ENCODE results near the gene FAM227B. TPM values are rescaled to one million over a fixed set of nuclear protein-coding genes. Genes with fewer than 3 reads are reported as not detected.
A peak's percentile ranks its signal among the peaks of the same experiment; 100 is the strongest.
"Not testable (repeated sequence)": the region's sequence is repeated elsewhere in the genome, so short reads cannot be mapped to it uniquely, and the experiment has no call there.

FAM227B gene
- total RNA-seq, 1 donor from 2014 or later: 19.4 TPM

GRCh38 chr15:49621887-49622286, 1.3 kb upstream of the FAM227B start:
- no peak for ATAC-seq (ENCODE audit: poor library complexity)
- intact Hi-C loops (cut with DNase I): loop anchor here (10.0 kb wide), 2 partner anchors 383 to 467 kb away; partner anchors contain the start of gene COPS2
- DNase-seq: no peak

DNA sequence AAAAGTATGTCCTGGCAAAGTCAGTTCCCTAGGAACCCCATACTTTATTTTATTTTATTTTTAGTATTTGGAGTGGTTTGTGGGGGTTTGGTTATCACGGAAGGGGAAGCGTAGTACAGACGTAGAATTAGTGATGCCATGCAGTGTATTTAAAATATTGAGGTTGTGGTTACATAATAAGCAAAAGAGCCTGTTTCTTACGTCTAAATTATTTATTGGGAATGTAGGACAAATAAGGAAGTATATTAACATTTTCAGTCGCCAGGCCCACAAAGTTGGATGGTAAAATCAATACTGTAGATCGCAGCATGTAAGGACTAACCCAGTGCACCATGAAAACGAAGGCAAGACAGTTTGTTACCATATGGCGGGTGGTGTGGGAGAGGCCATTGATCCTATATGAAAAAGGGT, 788 bp upstream of the FAM227B start:
- ATAC-seq (ENCODE audit: poor library complexity): no peak
- intact Hi-C loops (cut with DNase I): loop anchor here (10.0 kb wide), 2 partner anchors 383 to 467 kb away; partner anchors contain the start of gene COPS2
- DNase-seq: no peak

DNA sequence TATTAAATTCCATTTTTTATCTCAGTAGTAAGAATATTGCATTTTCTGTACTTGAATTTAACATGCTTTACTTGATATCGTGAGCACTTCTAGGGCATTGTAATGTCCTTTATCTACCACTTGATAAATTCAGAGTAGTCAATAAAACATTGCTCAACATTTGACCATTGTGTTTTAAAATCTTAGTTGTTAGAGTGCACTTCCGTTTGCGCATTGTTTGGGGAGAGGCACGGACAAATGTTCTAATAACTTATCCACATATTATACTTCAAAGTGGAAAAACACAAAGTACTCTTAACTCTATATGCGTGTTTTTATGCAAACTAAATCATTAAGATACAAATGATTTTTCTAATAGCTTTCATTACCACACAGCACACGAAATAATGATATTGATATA, 419 bp downstream of the FAM227B start:
- DNase-seq (no peak), ATAC-seq (ENCODE audit: poor library complexity) (peak; percentile 28)
- intact Hi-C loops (cut with DNase I): loop anchor here (10.0 kb wide), 2 partner anchors 385 to 465 kb away; partner anchors contain the start of gene COPS2

GRCh38 chr15:49619226-49619625, 1.4 kb downstream of the FAM227B start:
- ATAC-seq (ENCODE audit: poor library complexity) (no peak), DNase-seq (no peak)
- intact Hi-C loops (cut with DNase I): no loop called here

DNA sequence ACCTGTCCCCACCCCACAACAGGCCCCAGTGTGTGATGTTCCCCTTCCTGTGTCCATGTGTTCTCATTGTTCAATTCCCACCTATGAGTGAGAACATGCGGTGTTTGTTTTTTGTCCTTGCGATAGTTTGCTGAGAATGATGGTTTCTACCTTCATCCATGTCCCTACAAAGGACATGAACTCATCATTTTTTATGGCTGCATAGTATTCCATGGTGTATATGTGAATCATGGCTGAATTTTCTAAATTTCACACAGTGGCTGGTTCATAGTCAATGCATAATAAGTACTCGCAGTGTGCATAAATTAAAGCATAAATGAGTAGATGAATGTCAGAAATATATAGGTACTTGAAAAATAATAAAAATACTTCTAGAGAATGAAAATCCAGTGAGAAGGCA, 8.4 kb downstream of the FAM227B start:
- intact Hi-C loops (cut with DNase I); DNase-seq; ATAC-seq (ENCODE audit: poor library complexity): not testable (repeated sequence)

GRCh38 chr15:49610157-49610918, 10.3 kb downstream of the FAM227B start:
- ATAC-seq (ENCODE audit: poor library complexity): no peak
- intact Hi-C loops (cut with DNase I): no loop called here
- DNase-seq: no peak

DNA sequence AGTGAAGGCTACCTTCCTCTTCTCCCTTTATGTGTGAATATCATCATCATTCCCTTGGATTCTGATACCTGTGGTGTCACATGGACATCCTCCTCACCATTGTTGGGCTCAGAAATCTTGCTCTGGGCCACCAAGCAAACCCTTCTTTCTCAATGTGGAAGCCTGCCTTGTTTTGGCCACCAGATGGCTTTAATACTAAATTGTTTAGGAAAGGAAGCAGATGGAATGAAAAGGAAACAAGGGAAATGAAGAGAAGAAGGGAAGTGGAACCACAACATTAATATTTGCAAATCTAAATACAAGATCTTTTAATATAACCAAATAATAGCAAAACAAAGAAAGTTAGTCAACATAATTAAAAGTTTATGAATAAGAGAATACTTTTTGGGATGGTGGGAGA, 14.0 kb downstream of the FAM227B start:
- ATAC-seq (ENCODE audit: poor library complexity) (no peak), DNase-seq (no peak)
- intact Hi-C loops (cut with DNase I): no loop called here

GRCh38 chr15:49605588-49605987, 15.0 kb downstream of the FAM227B start:
- ATAC-seq (ENCODE audit: poor library complexity) (no peak), DNase-seq (no peak)
- intact Hi-C loops (cut with DNase I): no loop called here

- no peak for DNase-seq
- intact Hi-C loops (cut with DNase I): no loop called here
- ATAC-seq (ENCODE audit: poor library complexity): no peak
Measured at GRCh38 chr15:49604625-49605409, 15.8 kb downstream of the FAM227B start.

DNA sequence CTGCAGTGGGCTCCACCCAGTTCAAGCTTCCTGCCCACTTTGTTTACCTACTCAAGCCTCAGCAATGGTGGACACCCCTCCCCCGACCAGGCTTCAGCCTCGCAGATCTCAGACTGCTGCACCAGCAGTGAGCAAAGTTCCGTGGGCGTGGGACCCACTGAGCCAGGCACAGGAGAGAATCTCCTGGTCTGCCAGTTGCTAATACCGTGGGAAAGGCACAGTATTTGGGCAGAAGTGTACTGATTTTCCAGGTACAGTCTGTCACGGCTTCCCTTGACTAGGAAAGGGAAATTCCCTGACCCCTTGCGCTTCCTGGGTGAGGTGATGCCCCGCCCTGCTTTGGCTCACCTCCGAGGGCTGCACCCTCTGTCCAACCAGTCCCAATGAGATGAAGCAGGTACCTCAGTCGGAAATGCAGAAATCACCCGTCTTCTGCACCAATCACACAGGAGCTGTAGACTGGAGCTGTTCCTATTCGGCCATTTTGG, 27.7 kb downstream of the FAM227B start:
- DNase-seq; ATAC-seq (ENCODE audit: poor library complexity); intact Hi-C loops (cut with DNase I): not testable (repeated sequence)

- intact Hi-C loops (cut with DNase I): no loop called here
- ATAC-seq (ENCODE audit: poor library complexity) (no peak), DNase-seq (no peak)
Measured at GRCh38 chr15:49589030-49589429, 31.6 kb downstream of the FAM227B start.

DNA sequence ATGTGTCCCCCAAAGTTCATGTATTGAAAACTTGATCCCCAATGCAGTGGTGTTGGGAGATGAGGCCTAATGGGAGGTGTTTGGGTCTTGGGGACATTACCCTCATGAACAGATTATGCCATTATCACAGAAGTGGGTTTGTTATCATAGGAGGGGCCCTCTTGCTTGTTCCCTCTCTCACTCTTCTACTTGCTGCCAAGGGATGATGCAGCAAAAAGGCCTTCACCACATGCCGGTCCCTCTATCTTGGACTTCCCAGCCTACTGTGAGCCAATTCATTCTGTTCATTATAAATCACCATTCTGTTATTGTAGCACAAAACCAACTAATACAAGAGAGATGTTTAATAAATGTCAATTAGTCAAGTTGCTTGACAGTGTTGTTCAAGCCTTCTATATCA, 47.2 kb downstream of the FAM227B start:
- intact Hi-C loops (cut with DNase I): no loop called here

DNA sequence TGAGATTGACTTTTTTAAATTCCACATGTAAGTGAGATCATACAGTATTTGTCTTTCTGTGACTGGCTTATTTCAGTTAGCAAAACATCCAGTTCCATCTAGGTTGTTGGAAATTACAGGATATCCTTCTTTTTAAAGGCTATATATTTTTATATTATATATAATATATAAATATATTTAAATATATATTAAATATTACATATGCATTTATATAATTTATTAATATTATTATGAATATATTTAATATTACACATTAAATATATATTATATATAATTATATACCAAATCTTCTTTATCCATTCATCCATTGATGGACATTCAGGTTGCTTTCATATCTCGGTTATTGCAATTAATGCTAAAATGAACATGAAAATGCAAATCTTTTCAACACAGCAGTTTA, 49.9 kb downstream of the FAM227B start:
- no peak for ATAC-seq (ENCODE audit: poor library complexity)
- DNase-seq: no peak
- intact Hi-C loops (cut with DNase I): no loop called here

More for the DNA sequence above, 47.2 kb downstream of the FAM227B start:
- no peak for ATAC-seq (ENCODE audit: poor library complexity)
- no peak for DNase-seq

DNA sequence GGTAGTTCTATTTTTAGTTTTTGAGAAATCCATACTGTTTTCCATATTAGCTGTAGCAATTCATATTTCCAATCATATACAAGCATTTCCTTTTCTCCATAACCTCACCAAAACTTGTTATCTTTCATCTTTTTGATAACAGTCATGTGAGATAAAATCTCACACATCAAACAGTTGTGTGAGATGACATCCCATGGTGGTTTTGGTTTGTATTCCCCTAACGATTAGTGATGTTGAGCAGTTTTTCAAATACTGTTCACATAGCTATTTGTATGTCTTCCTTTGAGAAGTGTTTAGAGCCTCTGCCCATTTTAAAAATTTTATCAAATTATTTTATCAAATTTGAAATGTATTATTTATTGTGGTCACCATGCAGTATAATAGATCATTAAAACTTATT, 50.4 kb downstream of the FAM227B start:
- intact Hi-C loops (cut with DNase I): no loop called here
- ATAC-seq (ENCODE audit: poor library complexity): no peak
- no peak for DNase-seq

DNA sequence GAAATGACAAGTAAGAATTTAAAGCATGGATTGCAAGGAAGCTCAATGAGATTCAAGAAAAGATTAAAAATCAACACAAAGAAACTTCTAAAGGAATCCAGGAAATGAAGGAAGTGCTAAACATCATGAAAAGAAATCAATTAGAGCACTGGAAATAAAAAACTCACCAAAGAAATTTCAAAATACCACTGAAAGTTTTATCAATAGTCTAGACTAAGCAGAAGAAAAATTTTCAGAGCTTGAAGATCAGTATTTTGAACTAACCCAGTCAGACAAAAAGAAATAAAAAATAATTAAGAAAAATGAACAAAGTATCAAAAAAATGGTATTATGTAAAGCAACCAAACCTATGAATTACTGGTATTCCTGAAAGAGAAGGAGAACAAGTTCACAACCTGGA, 60.6 kb downstream of the FAM227B start:
- no peak for DNase-seq
- intact Hi-C loops (cut with DNase I): no loop called here
- ATAC-seq (ENCODE audit: poor library complexity): no peak

DNA sequence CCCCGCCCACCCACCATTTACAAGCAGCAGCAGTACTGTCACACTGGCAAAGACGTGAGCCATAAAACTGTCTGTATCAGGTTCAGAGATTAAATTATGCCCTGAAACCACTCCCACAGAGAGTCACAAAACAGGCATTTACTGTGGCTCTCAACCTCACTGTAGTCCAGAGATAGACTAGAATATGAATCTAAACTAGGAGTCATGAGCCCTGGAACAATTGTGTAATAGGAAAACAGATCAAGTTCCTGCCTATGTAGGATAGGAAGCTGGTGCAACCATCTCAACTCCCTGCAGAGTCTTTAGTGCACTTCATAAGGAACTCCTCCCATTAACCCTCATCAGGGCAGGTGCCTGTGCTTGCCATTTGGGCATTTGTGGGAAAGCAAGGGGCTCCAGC, 61.7 kb downstream of the FAM227B start:
- intact Hi-C loops (cut with DNase I): no loop called here
- no peak for ATAC-seq (ENCODE audit: poor library complexity)
- no peak for DNase-seq

GRCh38 chr15:49556437-49556836, 64.2 kb downstream of the FAM227B start:
- intact Hi-C loops (cut with DNase I): no loop called here
- DNase-seq (no peak), ATAC-seq (ENCODE audit: poor library complexity) (no peak)

GRCh38 chr15:49550342-49550741, 70.3 kb downstream of the FAM227B start:
- intact Hi-C loops (cut with DNase I); DNase-seq; ATAC-seq (ENCODE audit: poor library complexity): not testable (repeated sequence)

DNA sequence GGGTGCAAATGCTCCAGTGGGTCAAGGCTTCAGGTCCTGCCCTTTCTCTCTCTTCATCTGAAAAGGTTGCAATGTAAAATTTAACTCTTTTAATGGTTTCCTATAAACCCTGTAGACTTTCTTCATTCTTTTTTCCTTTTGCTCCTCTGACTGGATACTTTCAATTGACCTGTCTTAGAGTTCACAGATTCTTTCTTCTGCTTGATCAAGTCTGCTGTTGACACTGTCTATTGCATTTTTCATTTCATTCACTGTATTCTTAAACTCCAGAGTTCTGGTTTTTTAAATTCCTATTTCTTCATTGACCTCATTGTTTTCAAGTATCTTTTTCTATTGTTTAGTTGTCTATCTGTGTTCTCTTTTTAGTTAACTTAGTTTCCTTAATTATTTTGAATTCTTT, 82.1 kb downstream of the FAM227B start:
- intact Hi-C loops (cut with DNase I): no loop called here
- no peak for ATAC-seq (ENCODE audit: poor library complexity)
- no peak for DNase-seq

DNA sequence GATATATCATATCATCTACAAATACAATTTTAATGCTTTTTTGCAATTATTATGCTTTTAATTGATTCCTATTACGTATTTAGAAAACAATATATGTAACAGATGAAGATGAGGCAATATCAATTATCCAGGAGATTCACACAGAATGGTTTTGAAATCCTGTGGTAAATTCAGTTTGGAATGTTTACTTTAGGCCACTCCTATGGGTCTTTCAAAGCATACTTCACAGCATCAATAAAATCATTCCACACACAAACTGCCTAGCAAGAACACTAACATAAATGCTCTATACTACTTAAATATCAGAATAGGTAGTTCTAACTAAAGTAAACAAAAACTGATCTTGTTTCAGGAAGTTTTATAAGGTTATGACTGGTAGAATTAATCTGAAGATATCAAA, 90.5 kb downstream of the FAM227B start:
- ATAC-seq (ENCODE audit: poor library complexity) (no peak), DNase-seq (no peak)
- intact Hi-C loops (cut with DNase I): no loop called here

Data from Right ventricle myocardium superior (tissue), 1 donor.